K562 (cell line): Measurements from ENCODE around the gene DPEP2. TPM values are rescaled to one million over a fixed set of nuclear protein-coding genes. Genes with fewer than 3 reads are reported as not detected.

Experiments
- ADNP ChIP-seq: fragments of 200-800 bp; sonication (Bioruptor generic); IDR thresholded peaks from 2 replicates; pipeline ENCODE4 v1.6.1; 2016; ENCODE audit warnings: missing genetic modification characterization, missing compliant biosample characterization
- ASH1L ChIP-seq: fragments of 450-650 bp; IDR thresholded peaks from 2 replicates; pipeline ENCODE4 v1.6.1; 2018; ENCODE audit warnings: borderline replicate concordance, mild to moderate bottlenecking, low read depth; ENCODE audit not compliant: partially characterized antibody
- BRCA1 ChIP-seq, 2 experiments: fragments of 450-650 bp in 1 of 2; sonication (generic) in 1 of 2; formaldehyde crosslinking in 1 of 2; IDR thresholded peaks; 2 replicates each; pipeline versions ENCODE4 v1.5.0 to v1.6.1; 2017 to 2020; ENCODE audit warnings: mild to moderate bottlenecking in 1 of 2, missing genetic modification reagents in 1 of 2
- DACH1 ChIP-seq: fragments of 450-650 bp; IDR thresholded peaks from 2 replicates; pipeline ENCODE4 v1.6.1; 2018; ENCODE audit not compliant: partially characterized antibody
- EGR1 ChIP-seq: fragments of 450-650 bp; conservative IDR thresholded peaks from 2 replicates; pipeline ENCODE4 v1.6.1; 2017; ENCODE audit warnings: mild to moderate bottlenecking
- ELF4 ChIP-seq: fragments of 450-650 bp; formaldehyde crosslinking; IDR thresholded peaks from 2 replicates; pipeline ENCODE4 v1.4.0; 2022; ENCODE audit warnings: missing genetic modification characterization
- ETV5 ChIP-seq: sonication (generic); formaldehyde crosslinking; IDR thresholded peaks from 2 replicates; pipeline ENCODE4 v1.4.0; 2020; ENCODE audit warnings: low read depth, mild to moderate bottlenecking, missing genetic modification reagents
- L3MBTL2 ChIP-seq: fragments of 450-650 bp; IDR thresholded peaks from 2 replicates; pipeline ENCODE4 v1.6.1; 2016; ENCODE audit warnings: mild to moderate bottlenecking, moderate library complexity
- MXD1 ChIP-seq: fragments of 250-450 bp; sonication (Bioruptor Pico); IDR thresholded peaks from 2 replicates; pipeline ENCODE4 v1.8.0; 2021; ENCODE audit warnings: borderline replicate concordance, mild to moderate bottlenecking, moderate library complexity; ENCODE audit not compliant: poor library complexity, severe bottlenecking
- NCOA4 ChIP-seq: fragments of 450-650 bp; IDR thresholded peaks from 2 replicates; pipeline ENCODE4 v1.6.1; 2018; ENCODE audit warnings: mild to moderate bottlenecking; ENCODE audit not compliant: partially characterized antibody
- NFE2 ChIP-seq: IDR thresholded peaks from 2 replicates; pipeline ENCODE4 v1.6.1; 2014; ENCODE audit warnings: antibody characterized with exemption, low read depth
- NR2C1 ChIP-seq, 2 experiments: fragments of 450-650 bp; IDR thresholded peaks; 2 replicates each; pipeline ENCODE4 v1.6.1; 2017; ENCODE audit warnings: mild to moderate bottlenecking in 2 of 2, antibody characterized with exemption in 1 of 2, inconsistent platforms in 1 of 2, missing compliant biosample characterization in 1 of 2, missing genetic modification characterization in 1 of 2
- OTX1 ChIP-seq: fragments of 450-650 bp; formaldehyde crosslinking; IDR thresholded peaks from 2 replicates; pipeline ENCODE4 v1.4.0; 2022; ENCODE audit warnings: mild to moderate bottlenecking
- POU5F1 ChIP-seq: fragments of 150-350 bp; IDR thresholded peaks from 2 replicates; pipeline ENCODE4 v1.6.1; 2014; ENCODE audit warnings: borderline replicate concordance, low read length, low read depth, mild to moderate bottlenecking; ENCODE audit not compliant: partially characterized antibody
- PURB ChIP-seq: sonication (generic); formaldehyde crosslinking; IDR thresholded peaks from 2 replicates; pipeline ENCODE4 v1.9.0; 2021; ENCODE audit warnings: low read depth, mild to moderate bottlenecking, missing genetic modification reagents
- SRSF9 ChIP-seq: fragments of 200-400 bp; formaldehyde crosslinking; IDR thresholded peaks from 2 replicates; pipeline ENCODE4 v1.6.1; 2017; ENCODE audit warnings: low read depth, low read length, borderline replicate concordance
- TAF7 ChIP-seq: fragments of 450-650 bp; IDR thresholded peaks from 2 replicates; pipeline ENCODE4 v1.6.1; 2016; ENCODE audit warnings: missing genetic modification characterization, missing compliant biosample characterization
- ZBTB49 ChIP-seq: sonication (generic); formaldehyde crosslinking; IDR thresholded peaks from 2 replicates; pipeline ENCODE4 v1.8.0; 2022; ENCODE audit warnings: missing genetic modification reagents, mild to moderate bottlenecking, borderline replicate concordance
- ZBTB9 ChIP-seq: fragments of 450-650 bp; formaldehyde crosslinking; IDR thresholded peaks from 2 replicates; pipeline ENCODE4 v1.4.0; 2020; ENCODE audit warnings: mild to moderate bottlenecking, moderate library complexity
- ZC3H8 ChIP-seq: fragments of 450-650 bp; IDR thresholded peaks from 2 replicates; pipeline ENCODE4 v1.6.1; 2017
- ZNF431 ChIP-seq: sonication (generic); formaldehyde crosslinking; IDR thresholded peaks from 2 replicates; pipeline ENCODE4 v1.8.0; 2022; ENCODE audit warnings: mild to moderate bottlenecking, missing genetic modification reagents
- ZNF449 ChIP-seq: fragments of 250-450 bp; sonication (Bioruptor Pico); IDR thresholded peaks from 2 replicates; pipeline ENCODE4 v1.8.0; 2022; ENCODE audit warnings: moderate library complexity, mild to moderate bottlenecking, inconsistent platforms
- ZNF77 ChIP-seq: fragments of 250-450 bp; sonication (Bioruptor Pico); IDR thresholded peaks from 2 replicates; pipeline ENCODE4 v1.5.0; 2020
- polyA plus RNA-seq, 8 experiments: library from polyadenylated mRNA; depleted of rRNA in 4 of 8; stranded (reverse) in 5 of 8; unstranded in 3 of 8; fragments of >200 nt; fragmentation: Nextera tagmentation in 2 of 8; fragmentation: Illumina TruSeq in 1 of 8; extraction: Ambion mirVana in 2 of 8; extraction: Trizol in 1 of 8; gene quantifications; 2 replicates each; pipeline versions ENCODE4 v1.2.1 to v1.2.3, GENCODE V29; 2011 to 2014; ENCODE audit warnings: inconsistent platforms in 1 of 8, missing spikeins in 1 of 8
- total RNA-seq, 7 experiments: library from RNA; depleted of rRNA in 6 of 7; stranded (reverse); fragments of >200 nt in 6 of 7; fragmentation: Illumina TruSeq in 2 of 7; extraction: Trizol in 2 of 7; gene quantifications; 2 replicates each; pipeline versions ENCODE4 v1.2.1 to v1.2.3, GENCODE V29; 2011 to 2021; ENCODE audit warnings: low replicate concordance in 1 of 7

Gene DPEP2
- total and polyA plus RNA-seq, 9 of the 15 experiments (the other 6 are each of a cell fraction or from before 2014, with no cell fraction given), result 0.14 to 1.2 (median 0.38) TPM

GRCh38 chr16:68022728-68023537 lies 23.6 kb upstream of the DPEP2 start, which contains the start of the genes DDX28 and DUS2 (continued):
- TF ChIP-seq ZBTB49 (CRISPR knock-in tag) (no peak), ELF4 (no peak), ASH1L (no peak), BRCA1 (IDR thresholded peaks at IDR 0.05) (no peak), BRCA1 (CRISPR knock-in tag; IDR thresholded peaks at IDR 0.05) (no peak), ZBTB9 (no peak), ZNF77 (CRISPR knock-in tag) (no peak), MXD1 (CRISPR knock-in tag) (peak; percentile 4), ADNP (tag) (no peak), TAF7 (tag) (peak; percentile 60), ZNF431 (CRISPR knock-in tag) (peak; percentile 77; the same call in 1 of the 2 replicates), ZC3H8 (no peak), SRSF9 (no peak), NR2C1 (IDR thresholded peaks at IDR 0.05) (peak; percentile 90), NR2C1 (tag; IDR thresholded peaks at IDR 0.05) (peak; percentile 94), EGR1 (no peak), ZNF449 (no peak), L3MBTL2 (peak; percentile 73), NFE2 (no peak), POU5F1 (peak; percentile 96), PURB (CRISPR knock-in tag) (no peak), OTX1 (CRISPR knock-in tag) (no peak), DACH1 (no peak), ETV5 (no peak; the same call in 1 of the 2 replicates), NCOA4 (no peak)
